GM08714 (cell line): ENCODE data around the gene CDC42EP1.
"Not testable (repeated sequence)": the region's sequence is repeated elsewhere in the genome, so short reads cannot be mapped to it uniquely, and the experiment has no call there.

ENCODE experiments used
- H3K4me3 ChIP-seq: fragments of 200-500 bp; sonication (Bioruptor generic); 2 replicates; pipeline ENCODE4 v1.5.1; 2014; ENCODE audit warnings: mild to moderate bottlenecking, low read length, inconsistent platforms
- ZNF274 ChIP-seq: IDR thresholded peaks from 2 replicates; pipeline ENCODE4 v1.6.1; 2012; ENCODE audit warnings: mild to moderate bottlenecking, low read depth, low read length

The CDC42EP1 gene

GRCh38 chr22:37545703-37546436, 14.4 kb upstream of the CDC42EP1 start:
- TF ChIP-seq ZNF274 = no peak
- H3K4me3 ChIP-seq = no peak overlapping the region

- TF ChIP-seq ZNF274 = no peak
- no peak overlapping the region for H3K4me3 ChIP-seq
Measured at GRCh38 chr22:37546437-37547250, 13.6 kb upstream of the CDC42EP1 start.

GRCh38 chr22:37547251-37547741, 13.0 kb upstream of the CDC42EP1 start:
- TF ChIP-seq ZNF274 = no peak

DNA sequence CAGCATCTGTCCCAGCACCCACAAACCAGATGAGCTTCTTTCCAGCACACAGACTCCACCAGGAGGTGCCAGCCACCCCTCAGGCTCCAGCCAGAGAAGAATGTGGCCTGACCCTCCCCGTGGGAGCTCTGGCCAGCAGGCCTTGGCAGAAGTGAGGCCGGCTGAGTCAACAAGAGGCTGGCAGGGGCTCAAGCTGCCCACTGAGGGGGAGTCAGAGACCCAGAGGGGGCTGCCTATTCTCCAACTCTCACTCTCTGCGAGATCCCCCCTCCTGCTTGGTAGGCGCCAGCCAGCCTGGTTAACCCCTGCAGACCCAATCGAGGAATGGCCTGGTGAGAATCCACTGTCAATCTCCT, 10.6 kb upstream of the CDC42EP1 start:
- no peak for TF ChIP-seq ZNF274
- H3K4me3 ChIP-seq = no peak overlapping the region

More at GRCh38 chr22:37547251-37547741, 13.0 kb upstream of the CDC42EP1 start:
- H3K4me3 ChIP-seq = no peak overlapping the region

DNA sequence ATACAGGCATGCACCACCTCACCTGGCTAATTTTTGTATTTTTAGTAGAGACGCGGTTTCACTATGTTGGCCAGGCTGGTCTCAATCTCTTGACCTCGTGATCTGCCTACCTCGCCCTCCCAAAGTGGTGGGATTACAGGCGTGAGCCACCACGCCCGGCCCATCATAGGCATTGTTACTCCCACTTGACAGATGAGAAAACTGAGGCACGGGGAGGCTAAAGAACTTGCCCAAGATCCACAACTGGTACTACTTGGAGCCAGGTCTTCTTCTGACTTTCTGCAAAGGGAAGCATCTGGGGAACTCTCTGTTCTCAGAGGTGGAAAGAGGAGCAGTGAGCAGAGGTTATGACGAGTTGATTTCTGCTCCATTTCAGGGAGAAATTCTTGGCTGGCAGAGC, 9.4 kb upstream of the CDC42EP1 start:
- H3K4me3 ChIP-seq = not testable (repeated sequence)

- H3K4me3 ChIP-seq = no peak overlapping the region
- no peak for TF ChIP-seq ZNF274
Measured at GRCh38 chr22:37551981-37552380, 8.3 kb upstream of the CDC42EP1 start.

DNA sequence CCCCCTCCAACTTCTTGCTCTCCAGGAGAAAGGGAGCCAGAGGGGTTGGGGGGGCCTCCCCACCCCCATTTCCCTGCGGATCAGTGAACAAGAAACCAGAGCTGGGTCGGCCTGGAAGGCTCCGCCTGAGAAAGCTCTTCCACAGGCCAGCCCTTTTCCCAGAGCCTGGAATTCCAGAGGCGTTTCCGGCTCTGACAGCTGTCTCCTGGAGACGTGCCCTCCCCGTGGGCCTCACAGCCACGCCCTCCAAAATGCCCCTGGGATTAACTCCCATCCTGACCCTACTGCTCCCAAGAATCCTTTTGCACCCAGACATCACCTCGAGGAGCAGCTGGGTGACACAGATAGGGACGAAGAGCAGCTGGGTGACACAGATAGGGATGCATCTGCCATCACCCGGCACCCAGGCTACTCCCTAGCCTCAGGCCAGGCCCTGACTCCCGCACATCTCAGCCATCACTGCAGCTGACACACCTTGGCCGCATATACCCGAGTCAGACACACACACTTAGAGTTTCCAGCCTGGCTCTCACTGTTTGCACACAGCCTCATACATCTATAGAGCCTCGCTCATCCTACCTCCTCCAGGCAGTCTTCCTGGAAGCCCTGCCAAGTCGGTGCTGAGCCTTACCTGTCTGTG, 7.6 kb upstream of the CDC42EP1 start:
- no peak for TF ChIP-seq ZNF274
- no peak overlapping the region for H3K4me3 ChIP-seq

DNA sequence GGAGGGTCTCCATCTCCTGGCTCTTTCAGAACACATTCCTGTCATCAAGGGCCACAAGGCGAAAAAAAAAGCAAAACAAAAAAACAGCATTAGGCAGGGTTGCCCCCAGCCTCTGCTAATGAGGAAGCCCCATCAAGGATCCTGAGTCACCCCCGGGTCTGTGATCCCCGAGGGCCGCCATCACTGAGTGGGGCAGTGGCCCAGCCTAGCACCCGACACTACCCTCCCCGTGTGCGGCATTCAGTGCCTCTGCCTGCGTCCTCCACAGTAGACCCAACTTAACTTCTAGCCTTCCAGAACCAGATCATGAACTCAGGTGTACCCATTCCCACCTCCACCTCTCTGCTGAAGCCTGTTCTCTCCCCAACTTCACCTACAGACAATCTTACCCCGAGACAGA, 6.6 kb upstream of the CDC42EP1 start:
- no peak overlapping the region for H3K4me3 ChIP-seq
- TF ChIP-seq ZNF274 = no peak

DNA sequence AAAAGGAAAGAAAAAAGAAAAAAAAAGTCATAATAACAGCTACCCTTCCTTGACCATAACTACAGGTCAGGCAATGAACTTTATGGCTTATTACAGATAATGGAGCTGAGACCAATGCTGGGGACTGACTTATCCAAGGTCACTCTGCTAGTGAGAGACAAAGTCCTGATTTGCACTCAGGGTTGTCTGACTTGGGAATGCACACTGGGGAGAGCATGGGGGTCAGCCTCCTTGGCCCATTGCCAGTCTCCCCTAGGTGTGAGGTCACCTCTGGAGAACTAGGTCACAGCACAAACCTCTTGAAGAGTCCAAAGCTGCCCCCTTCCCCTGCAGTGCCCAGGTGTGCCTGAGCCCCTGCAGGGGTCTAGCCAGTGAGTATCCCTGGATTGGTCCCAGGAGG, 5.3 kb upstream of the CDC42EP1 start:
- H3K4me3 ChIP-seq = no peak overlapping the region
- no peak for TF ChIP-seq ZNF274

GRCh38 chr22:37556710-37557109, 3.6 kb upstream of the CDC42EP1 start:
- H3K4me3 ChIP-seq = no peak overlapping the region
- TF ChIP-seq ZNF274 = no peak

- no peak for TF ChIP-seq ZNF274
Measured at GRCh38 chr22:37557321-37558001, 2.8 kb upstream of the CDC42EP1 start.

DNA sequence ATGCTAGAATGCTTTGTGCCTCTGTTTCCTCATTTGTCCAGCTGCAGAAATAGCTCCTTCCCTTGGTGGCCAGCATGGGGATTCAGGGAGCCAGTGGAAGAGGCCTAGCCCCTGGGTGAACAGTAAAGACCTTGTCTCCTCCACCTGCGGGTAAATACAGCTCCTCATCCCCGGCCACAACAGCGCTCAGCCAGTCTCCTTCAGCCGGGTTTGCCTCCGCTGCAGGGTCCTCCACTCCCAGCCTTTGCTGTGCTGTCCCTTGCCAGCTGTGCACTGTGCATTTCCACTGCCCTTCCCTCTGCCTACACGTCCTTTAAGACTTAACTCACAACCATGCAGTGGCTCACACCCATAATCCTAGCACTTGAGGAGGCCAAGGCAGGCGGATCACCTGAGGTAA, 1.5 kb upstream of the CDC42EP1 start:
- no peak for TF ChIP-seq ZNF274

More at GRCh38 chr22:37557321-37558001, 2.8 kb upstream of the CDC42EP1 start:
- no peak overlapping the region for H3K4me3 ChIP-seq

DNA sequence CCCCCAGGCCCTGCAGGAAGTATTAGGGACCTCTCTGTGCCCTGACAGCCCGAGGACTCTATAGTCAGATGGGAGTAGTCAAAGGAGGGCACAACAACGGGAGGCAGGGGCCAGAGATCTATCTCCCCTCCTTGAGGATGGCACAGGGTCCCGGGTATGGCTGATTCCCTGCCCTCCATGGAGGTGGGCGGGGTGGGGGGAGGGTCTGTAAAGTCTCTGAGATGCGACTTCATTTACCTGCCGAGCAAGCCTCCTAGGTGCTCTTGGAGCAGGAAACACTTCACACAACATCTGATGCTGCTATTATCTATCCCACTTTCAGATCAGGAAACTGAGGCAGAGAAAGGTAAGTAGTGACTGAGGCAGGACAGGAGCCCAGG, 769 bp upstream of the CDC42EP1 start:
- no peak overlapping the region for H3K4me3 ChIP-seq
- TF ChIP-seq ZNF274 = no peak

More for the DNA sequence above, 1.5 kb upstream of the CDC42EP1 start:
- no peak overlapping the region for H3K4me3 ChIP-seq

- TF ChIP-seq ZNF274 = no peak
- no peak overlapping the region; the same call in 1 of the 2 replicates for H3K4me3 ChIP-seq
Measured at GRCh38 chr22:37560608-37561211, 430 bp downstream of the CDC42EP1 start.
